NCI-H1694 treated with DMSO at 0.1 percent for 48 hours (cell line): ENCODE data around the gene GAS2L1.

Experiments
- DNase-seq: peaks from one replicate; lab custom pipeline; 2025; lab: John Stamatoyannopoulos, UW

The GAS2L1 gene

GRCh38 chr22:29306175-29306834 lies at the start of gene GAS2L1:
Gene GAS2L1 (plus strand): TSS chr22:29306650. CDS start chr22:29308106, 1,456 bp downstream.
- DNase-seq: peak; percentile 50

GRCh38 chr22:29257751-29258181 lies 48.7 kb upstream of the GAS2L1 start:
- no peak for DNase-seq

GRCh38 chr22:29258407-29259252 lies 47.8 kb upstream of the GAS2L1 start:
- no peak for DNase-seq

- DNase-seq: no peak
Measured at GRCh38 chr22:29259253-29259899, 47.1 kb upstream of the GAS2L1 start.

- DNase-seq: no peak
Measured at GRCh38 chr22:29260031-29260560, 46.4 kb upstream of the GAS2L1 start.

- no peak for DNase-seq
Measured at GRCh38 chr22:29260601-29261315, 45.7 kb upstream of the GAS2L1 start.

- no peak for DNase-seq
Measured at GRCh38 chr22:29263791-29264276, 42.6 kb upstream of the GAS2L1 start.

GRCh38 chr22:29265305-29265704 lies 41.1 kb upstream of the GAS2L1 start:
- no peak for DNase-seq

GRCh38 chr22:29265929-29266328 lies 40.5 kb upstream of the GAS2L1 start:
- no peak for DNase-seq

- DNase-seq: no peak
Measured at GRCh38 chr22:29266564-29267461, 39.6 kb upstream of the GAS2L1 start.

GRCh38 chr22:29267462-29267857 lies 39.0 kb upstream of the GAS2L1 start:
- DNase-seq: no peak

GRCh38 chr22:29267858-29268510 lies 38.5 kb upstream of the GAS2L1 start, which contains the start of the genes EWSR1 and RHBDD3:
Gene EWSR1 (plus strand): TSS chr22:29268268. CDS start chr22:29268337, 69 bp downstream.
Gene RHBDD3 (minus strand): TSS chr22:29267981. CDS start chr22:29265626, 2,355 bp downstream.
- peak; percentile 90 for DNase-seq

- no peak for DNase-seq
Measured at GRCh38 chr22:29268511-29269229, 37.8 kb upstream of the GAS2L1 start.

GRCh38 chr22:29269230-29269604 lies 37.2 kb upstream of the GAS2L1 start:
- DNase-seq: no peak

- no peak for DNase-seq
Measured at GRCh38 chr22:29269731-29270474, 36.5 kb upstream of the GAS2L1 start.

- DNase-seq: no peak
Measured at GRCh38 chr22:29270475-29271271, 35.8 kb upstream of the GAS2L1 start.

GRCh38 chr22:29272624-29273023 lies 33.8 kb upstream of the GAS2L1 start:
- no peak for DNase-seq

GRCh38 chr22:29275167-29275566 lies 31.3 kb upstream of the GAS2L1 start:
- no peak for DNase-seq
